ENCODE results near the gene KLF15. TPM values are rescaled to one million over a fixed set of nuclear protein-coding genes. Genes with fewer than 3 reads are reported as not detected.

KLF15 gene
- total and polyA plus RNA-seq, 2 of the 4 experiments (the other 2 are of a cell fraction) = 0.18 to 0.24 TPM

GRCh38 chr3:126343649-126344035, 13.6 kb downstream of the KLF15 start:
- DNase-seq = no peak

More at GRCh38 chr3:126343649-126344035, 13.6 kb downstream of the KLF15 start:
- dilution Hi-C loops (cut with HindIII; ENCODE audit: low sequenced_read_pairs, unreplicated experiment) = no loop called here
- BruUV-seq (replicated peaks) = no TSS peak
- no peak for ATAC-seq (ENCODE audit: low read depth)
- Histone ChIP-seq H3K27me3 (ENCODE audit: control insufficient read depth, insufficient read depth, low read length) (peaks cover 18% of the 10 kb centered on the region), H3K4me3 (ENCODE audit: insufficient read depth, low read depth, low read length) (no peak overlapping the region), H3K9me3 (ENCODE audit: control insufficient read depth, insufficient read depth, low read length) (no peaks in the 10 kb centered on the region), H2BK120ac (ENCODE audit: low read depth, low read length) (no peak overlapping the region), H2AK9ac (replicated peaks; ENCODE audit: low read depth, low read length, poor library complexity) (no peak overlapping the region), H3K27ac (ENCODE audit: insufficient read depth, low read length) (no peak overlapping the region), H3K4me2 (ENCODE audit: low read depth, low read length) (no peak overlapping the region), H3K56ac (ENCODE audit: extremely low read depth, insufficient read depth, low read length) (no peak overlapping the region), H4K20me1 (ENCODE audit: insufficient read depth, low read length) (no peaks in the 10 kb centered on the region; the same call in 1 of the 2 replicates), H3K36me3 (ENCODE audit: control insufficient read depth, insufficient read depth, low read length) (no peaks in the 10 kb centered on the region), H3K9ac (ENCODE audit: low read depth, low read length) (no peak overlapping the region), H3K18ac (ENCODE audit: low read depth, low read length) (no peak overlapping the region), H2AK5ac (ENCODE audit: low read depth, low read length) (no peak overlapping the region), H3K4me1 (ENCODE audit: control insufficient read depth, insufficient read depth, low read length) (no peaks in the 10 kb centered on the region), H3K79me1 (ENCODE audit: low read depth in 1 of 2, low read length in 2 of 2) (no peaks in the 10 kb centered on the region), H4K91ac (ENCODE audit: insufficient read depth, low read depth, low read length) (no peak overlapping the region), H4K5ac (ENCODE audit: low read depth, low read length) (no peak overlapping the region), H3K23ac (ENCODE audit: low read depth, low read length) (no peak overlapping the region), H4K8ac (ENCODE audit: low read depth in 2 of 2, low read length in 2 of 2) (no peak overlapping the region), H3K4ac (ENCODE audit: low read depth, low read length) (no peak overlapping the region), H2AFZ (replicated peaks; ENCODE audit: low read length, poor library complexity) (no peak overlapping the region), H3K9me1 (ENCODE audit: insufficient read depth, low read length) (0 out of 2 replicates have a peak, but pooled peaks cover 4% of the 10 kb centered on the region), H3K14ac (replicated peaks; ENCODE audit: low read depth, low read length) (no peak overlapping the region), H2BK15ac (ENCODE audit: low read depth, low read length) (no peak overlapping the region), H2BK5ac (ENCODE audit: low read depth, low read length, poor library complexity, severe bottlenecking) (no peak overlapping the region), H2BK20ac (ENCODE audit: low read depth, low read length) (no peak overlapping the region)
- in situ Hi-C loops (cut with MboI; ENCODE audit: low sequenced_read_pairs) = no loop called here
- WGBS, 2 experiments (ENCODE audit: extremely low coverage in 2 of 2, insufficient read length in 1 of 2) = 95% methylated on average over 13 of the region's 32 CpGs; no CpG with 5 or more reads in 1 of the 2 experiments
- TF ChIP-seq BHLHE40 (IDR thresholded peaks at IDR 0.05; ENCODE audit: low read depth, low read length) (no peak), RFX5 (IDR thresholded peaks at IDR 0.05; ENCODE audit: low read depth, low read length) (no peak), CHD1 (IDR thresholded peaks at IDR 0.05; ENCODE audit: low read depth, low read length) (no peak), RAD21 (IDR thresholded peaks at IDR 0.05; ENCODE audit: low read length) (no peak), ELK1 (IDR thresholded peaks at IDR 0.05; ENCODE audit: borderline replicate concordance, low read depth, low read length) (no peak), CTCF (conservative IDR thresholded peaks at IDR 0.05; ENCODE audit: low read depth, low read length) (no peak), NFE2L2 (IDR thresholded peaks at IDR 0.05; ENCODE audit: low read depth, low read length) (no peak), RCOR1 (IDR thresholded peaks at IDR 0.05; ENCODE audit: insufficient replicate concordance, low read length) (no peak), FOS (IDR thresholded peaks at IDR 0.05; ENCODE audit: low read depth, low read length) (no peak), SMC3 (IDR thresholded peaks at IDR 0.05; ENCODE audit: low read depth, low read length) (no peak), MAZ (IDR thresholded peaks at IDR 0.05; ENCODE audit: borderline replicate concordance, low read depth, low read length) (no peak), POLR2A (IDR thresholded peaks at IDR 0.05; ENCODE audit: low read depth, low read length) (no peak), CEBPB (IDR thresholded peaks at IDR 0.05; ENCODE audit: low read depth, low read length) (no peak), MXI1 (IDR thresholded peaks at IDR 0.05; ENCODE audit: borderline replicate concordance, low read depth, low read length) (no peak), MAFK (IDR thresholded peaks at IDR 0.05; ENCODE audit: low read depth, low read length) (no peak)
- TF ChIP-seq, protein P1, sequence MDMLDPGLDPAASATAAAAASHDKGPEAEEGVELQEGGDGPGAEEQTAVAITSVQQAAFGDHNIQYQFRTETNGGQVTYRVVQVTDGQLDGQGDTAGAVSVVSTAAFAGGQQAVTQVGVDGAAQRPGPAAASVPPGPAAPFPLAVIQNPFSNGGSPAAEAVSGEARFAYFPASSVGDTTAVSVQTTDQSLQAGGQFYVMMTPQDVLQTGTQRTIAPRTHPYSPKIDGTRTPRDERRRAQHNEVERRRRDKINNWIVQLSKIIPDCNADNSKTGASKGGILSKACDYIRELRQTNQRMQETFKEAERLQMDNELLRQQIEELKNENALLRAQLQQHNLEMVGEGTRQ (IDR thresholded peaks at IDR 0.05; ENCODE audit: low read depth, low read length) = no peak
- intact Hi-C loops (cut with micrococcal nuclease) = no loop called here
- ChIA-PET POLR2A (ENCODE audit: unreplicated experiment) (no interaction called here), CTCF (no interaction called here)
